MCF 10A (cell line): ENCODE results near the gene PACRG. TPM values are rescaled to one million over a fixed set of nuclear protein-coding genes. Genes with fewer than 3 reads are reported as not detected.

ENCODE experiments used
- BruUV-seq: library from RNA; stranded (reverse); fragments of 400-500 nt; replicated peaks from 2 replicates; lab custom pipeline; 2021; lab: Mats Ljungman, UMichigan
- CTCF ChIA-PET: fragments of 300-600 bp; sonication (Branson Sonifier 250); formaldehyde crosslinking; extraction: SDS; loops from one replicate; lab custom pipeline; 2021; ENCODE audit warnings: antibody characterized with exemption, inconsistent platforms; lab: Yijun Ruan, JAX
- POLR2A ChIA-PET: fragments of 300-600, 350-650 bp; sonication (Branson Sonifier 250); formaldehyde crosslinking; extraction: SDS; loops from one replicate; lab custom pipeline; 2020; ENCODE audit warnings: antibody characterized with exemption, inconsistent platforms; lab: Yijun Ruan, JAX
- DNase-seq: peaks from one replicate; pipeline ENCODE4 v3.0.0-alpha.2; 2018; ENCODE audit not compliant: unreplicated experiment
- H3K27ac Mint-ChIP-seq: one replicate; pipeline ENCODE4 v1.8.0; 2022; ENCODE audit warnings: mild to moderate bottlenecking, low read depth, mixed read lengths; ENCODE audit not compliant: unreplicated experiment
- H3K27me3 Mint-ChIP-seq: one replicate; pipeline ENCODE4 v1.8.0; 2022; ENCODE audit warnings: mixed read lengths; ENCODE audit not compliant: insufficient read depth, unreplicated experiment
- H3K36me3 Mint-ChIP-seq: one replicate; pipeline ENCODE4 v1.8.0; 2022; ENCODE audit warnings: mild to moderate bottlenecking, moderate library complexity, mixed read lengths; ENCODE audit not compliant: insufficient read depth, unreplicated experiment
- H3K4me1 Mint-ChIP-seq: one replicate; pipeline ENCODE4 v1.8.0; 2022; ENCODE audit warnings: mixed read lengths; ENCODE audit not compliant: insufficient read depth, unreplicated experiment
- H3K4me3 Mint-ChIP-seq: one replicate; pipeline ENCODE4 v1.8.0; 2022; ENCODE audit warnings: mild to moderate bottlenecking, moderate library complexity, mixed read lengths; ENCODE audit not compliant: unreplicated experiment
- H3K9me3 Mint-ChIP-seq: one replicate; pipeline ENCODE4 v1.8.0; 2022; ENCODE audit warnings: mixed read lengths; ENCODE audit not compliant: unreplicated experiment
- intact Hi-C: fragments of 100-400 bp; cut with micrococcal nuclease; formaldehyde crosslinking; loops from 2 replicates; pipeline ENCODE4 v1.14.1; 2022
- total RNA-seq: library from RNA; stranded (reverse); gene quantifications from 2 replicates; pipeline ENCODE4 v1.2.3, GENCODE V29; 2022
- TF ChIP-seq, protein P1 (sequence below): fragments of 200-600 bp; IDR thresholded peaks from one replicate; pipeline ENCODE4 v1.8.0; 2022; ENCODE audit warnings: antibody characterized with exemption, mild to moderate bottlenecking; ENCODE audit not compliant: unreplicated experiment

Gene PACRG
- total RNA-seq, 1 experiment from 2014 or later, result not detected

DNA sequence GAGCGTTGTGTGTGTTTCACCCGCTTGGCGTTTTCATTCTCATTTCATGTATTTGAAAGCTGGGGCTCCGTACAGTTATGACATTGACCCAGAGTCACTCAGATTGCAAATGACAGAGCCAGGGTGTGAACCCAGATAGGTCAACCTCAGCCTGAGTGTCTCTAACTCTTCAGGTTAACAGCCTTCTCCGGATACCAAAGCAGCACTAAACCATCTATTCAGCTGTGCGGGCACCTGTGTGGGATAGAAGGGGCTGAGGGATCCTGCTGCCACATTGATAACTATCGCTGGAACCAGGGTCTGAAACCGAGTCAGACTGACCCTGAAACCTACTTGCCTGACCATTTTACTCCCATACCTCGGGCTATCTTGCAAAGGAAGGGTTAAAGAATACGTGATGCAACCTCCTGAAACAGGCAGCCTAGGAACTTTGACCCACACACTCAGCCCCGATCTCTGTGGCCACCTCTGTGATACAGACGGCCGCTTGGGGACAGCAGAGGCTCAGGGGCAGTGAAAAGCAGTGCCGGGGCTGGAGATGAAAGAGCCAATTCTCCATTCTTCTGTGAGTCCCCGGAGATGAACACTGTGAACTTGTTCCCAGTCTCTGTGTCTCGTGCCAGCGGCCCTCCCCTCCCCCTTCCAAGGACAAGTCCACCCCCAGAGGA, 453.2 kb downstream of the PACRG start:
- no peaks in the 10 kb centered on the region for H3K4me1 Mint-ChIP-seq
- TF ChIP-seq, protein P1, sequence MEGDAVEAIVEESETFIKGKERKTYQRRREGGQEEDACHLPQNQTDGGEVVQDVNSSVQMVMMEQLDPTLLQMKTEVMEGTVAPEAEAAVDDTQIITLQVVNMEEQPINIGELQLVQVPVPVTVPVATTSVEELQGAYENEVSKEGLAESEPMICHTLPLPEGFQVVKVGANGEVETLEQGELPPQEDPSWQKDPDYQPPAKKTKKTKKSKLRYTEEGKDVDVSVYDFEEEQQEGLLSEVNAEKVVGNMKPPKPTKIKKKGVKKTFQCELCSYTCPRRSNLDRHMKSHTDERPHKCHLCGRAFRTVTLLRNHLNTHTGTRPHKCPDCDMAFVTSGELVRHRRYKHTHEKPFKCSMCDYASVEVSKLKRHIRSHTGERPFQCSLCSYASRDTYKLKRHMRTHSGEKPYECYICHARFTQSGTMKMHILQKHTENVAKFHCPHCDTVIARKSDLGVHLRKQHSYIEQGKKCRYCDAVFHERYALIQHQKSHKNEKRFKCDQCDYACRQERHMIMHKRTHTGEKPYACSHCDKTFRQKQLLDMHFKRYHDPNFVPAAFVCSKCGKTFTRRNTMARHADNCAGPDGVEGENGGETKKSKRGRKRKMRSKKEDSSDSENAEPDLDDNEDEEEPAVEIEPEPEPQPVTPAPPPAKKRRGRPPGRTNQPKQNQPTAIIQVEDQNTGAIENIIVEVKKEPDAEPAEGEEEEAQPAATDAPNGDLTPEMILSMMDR, result peak; percentile 44
- DNase-seq, result peak; percentile 73
- intact Hi-C loops, result loop anchor here (1.0 to 5.0 kb wide), 3 partner anchors 235 to 1746 kb away; no protein-coding TSS in a partner anchor
- peak overlapping the region; percentile 65 for H3K27ac Mint-ChIP-seq
- BruUV-seq, result TSS peak; percentile 85
- ChIA-PET POLR2A (no interaction called here), CTCF (interaction anchor here (0.6 to 1.5 kb wide), 8 partner anchors 11 to 780 kb away, joined by 3 to 4 read pairs (median 3); no protein-coding TSS in a partner anchor)
- H3K4me3 Mint-ChIP-seq, result no peak overlapping the region
- no peaks in the 10 kb centered on the region for H3K36me3 Mint-ChIP-seq
- no peaks in the 10 kb centered on the region for H3K9me3 Mint-ChIP-seq
- no peaks in the 10 kb centered on the region for H3K27me3 Mint-ChIP-seq

GRCh38 chr6:163181666-163182180, 453.9 kb downstream of the PACRG start:
- H3K4me3 Mint-ChIP-seq, result no peak overlapping the region
- intact Hi-C loops, result loop anchor here (1.0 to 5.0 kb wide), 3 partner anchors 235 to 1746 kb away; no protein-coding TSS in a partner anchor
- no peak for DNase-seq
- H3K36me3 Mint-ChIP-seq, result no peaks in the 10 kb centered on the region
- BruUV-seq, result no TSS peak
- H3K27me3 Mint-ChIP-seq, result no peaks in the 10 kb centered on the region
- TF ChIP-seq, protein P1, result no peak
- no peaks in the 10 kb centered on the region for H3K4me1 Mint-ChIP-seq
- no peaks in the 10 kb centered on the region for H3K9me3 Mint-ChIP-seq
- ChIA-PET POLR2A (no interaction called here), CTCF (interaction anchor here (0.6 to 1.3 kb wide), 6 partner anchors 11 to 678 kb away, joined by 3 to 4 read pairs (median 3); no protein-coding TSS in a partner anchor)
- H3K27ac Mint-ChIP-seq, result no peak overlapping the region

DNA sequence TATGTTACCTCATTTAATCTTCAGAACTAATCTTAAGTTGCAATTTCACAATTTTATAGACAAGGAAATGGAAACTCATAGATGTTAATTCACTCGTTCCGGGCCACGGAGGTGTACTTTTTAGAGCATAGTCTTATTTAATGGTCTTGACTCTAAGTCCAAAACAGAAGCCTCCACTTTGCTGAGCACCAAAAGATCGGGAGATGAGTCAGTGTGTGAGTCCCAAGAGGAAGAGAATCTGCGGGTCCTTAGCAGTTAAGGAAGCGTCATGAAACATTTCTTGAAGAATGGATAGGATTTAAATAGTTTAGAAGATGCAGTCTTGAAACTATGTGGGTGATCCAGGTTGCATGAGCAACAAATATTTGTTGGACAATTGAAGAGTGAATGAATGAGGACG, 454.9 kb downstream of the PACRG start:
- BruUV-seq, result no TSS peak
- no peak overlapping the region for H3K4me3 Mint-ChIP-seq
- CTCF ChIA-PET, result interaction anchor here (1.3 kb wide), 1 partner anchor 12 kb away, joined by 3 read pairs; no protein-coding TSS in a partner anchor
- POLR2A ChIA-PET, result no interaction called here
- intact Hi-C loops, result loop anchor here (5.0 kb wide), 1 partner anchor 325 kb away; no protein-coding TSS in a partner anchor
- H3K27me3 Mint-ChIP-seq, result no peaks in the 10 kb centered on the region
- no peaks in the 10 kb centered on the region for H3K9me3 Mint-ChIP-seq
- DNase-seq, result no peak
- no peaks in the 10 kb centered on the region for H3K36me3 Mint-ChIP-seq
- TF ChIP-seq, protein P1, result no peak
- no peaks in the 10 kb centered on the region for H3K4me1 Mint-ChIP-seq
- no peak overlapping the region for H3K27ac Mint-ChIP-seq

GRCh38 chr6:163183806-163184205, 456.0 kb downstream of the PACRG start:
- Mint-ChIP-seq H3K27ac (no peak overlapping the region), H3K4me3 (no peak overlapping the region), H3K4me1 (no peaks in the 10 kb centered on the region), H3K9me3 (no peaks in the 10 kb centered on the region), H3K27me3 (no peaks in the 10 kb centered on the region), H3K36me3 (no peaks in the 10 kb centered on the region)
- BruUV-seq, result no TSS peak
- no peak for DNase-seq
- ChIA-PET POLR2A (no interaction called here), CTCF (interaction anchor here (0.5 to 1.3 kb wide), 4 partner anchors 13 to 1791 kb away, joined by 3 to 7 read pairs (median 4); no protein-coding TSS in a partner anchor)
- intact Hi-C loops, result loop anchor here (5.0 kb wide), 1 partner anchor 327 kb away; no protein-coding TSS in a partner anchor
- TF ChIP-seq, protein P1, result no peak
